ENCODE data around the gene VDAC2.

The VDAC2 gene

GRCh38 chr10:75253281-75254220 is 43.0 kb downstream of the VDAC2 start:
- DNase-seq (ENCODE audit: low read depth in 2 of 2), result no peak

- DNase-seq (ENCODE audit: low read depth in 2 of 2), result no peak
Observed at GRCh38 chr10:75254739-75255138, 44.1 kb downstream of the VDAC2 start.

- no peak for DNase-seq (ENCODE audit: low read depth in 2 of 2)
Observed at GRCh38 chr10:75260990-75261389, 50.4 kb downstream of the VDAC2 start.

GRCh38 chr10:75261813-75262705 is 51.5 kb downstream of the VDAC2 start:
- DNase-seq (ENCODE audit: low read depth in 2 of 2), result no peak

- DNase-seq (ENCODE audit: low read depth in 2 of 2), result no peak
Observed at GRCh38 chr10:75263806-75264205, 53.2 kb downstream of the VDAC2 start.

- DNase-seq (ENCODE audit: low read depth in 2 of 2), result no peak
Observed at GRCh38 chr10:75265856-75266255, 55.3 kb downstream of the VDAC2 start.

- DNase-seq (ENCODE audit: low read depth in 2 of 2), result no peak
Observed at GRCh38 chr10:75266945-75267344, 56.3 kb downstream of the VDAC2 start.

- DNase-seq (ENCODE audit: low read depth in 2 of 2), result no peak
Observed at GRCh38 chr10:75269605-75270004, 59.0 kb downstream of the VDAC2 start.

- DNase-seq (ENCODE audit: low read depth in 2 of 2), result no peak
Observed at GRCh38 chr10:75272094-75272493, 61.5 kb downstream of the VDAC2 start.

GRCh38 chr10:75272896-75273295 is 62.3 kb downstream of the VDAC2 start:
- no peak for DNase-seq (ENCODE audit: low read depth in 2 of 2)

GRCh38 chr10:75276069-75276872 is 65.7 kb downstream of the VDAC2 start:
- no peak for DNase-seq (ENCODE audit: low read depth in 2 of 2)

GRCh38 chr10:75280236-75280635 is 69.6 kb downstream of the VDAC2 start:
- DNase-seq (ENCODE audit: low read depth in 2 of 2), result no peak
